ENCODE results near the gene WWOX.

WWOX gene

DNA sequence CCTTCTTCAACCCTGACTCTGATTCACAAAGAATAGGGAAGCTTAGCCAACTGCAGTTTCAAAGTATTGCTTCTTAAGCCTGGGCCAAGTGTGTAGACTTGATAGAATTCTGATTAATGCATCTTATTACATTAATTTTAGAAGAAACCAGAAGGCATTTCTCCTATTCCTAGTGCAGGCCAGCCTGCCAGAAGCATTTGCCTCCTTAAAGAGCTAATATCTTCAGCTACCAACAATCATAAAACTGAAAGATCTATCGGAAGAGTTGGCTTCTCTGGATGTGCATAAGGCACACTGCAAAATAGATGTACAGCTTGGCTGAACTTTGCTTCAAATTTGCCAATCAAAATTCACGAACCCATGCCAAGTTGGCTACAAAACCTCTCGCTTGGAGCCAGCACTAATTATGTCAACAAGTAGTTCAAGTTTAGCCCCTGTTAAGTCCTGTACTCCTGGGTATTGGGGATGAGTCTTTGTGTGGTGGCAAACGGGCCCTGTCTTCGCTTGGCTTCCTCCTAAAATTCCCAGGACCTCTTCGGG is 717.8 kb downstream of the WWOX start:
- Histone ChIP-seq H3K9me3 (ENCODE audit: control insufficient read depth in 2 of 2, low read length in 2 of 2) (no peaks in the 10 kb centered on the region), H3K27ac (ENCODE audit: low read depth in 2 of 2, low read length in 2 of 2) (no peak overlapping the region), H3K9ac (ENCODE audit: low read depth in 1 of 2, low read length in 2 of 2) (no peak overlapping the region), H3K27me3 (ENCODE audit: control insufficient read depth in 2 of 2, insufficient read depth in 2 of 2, low read length in 2 of 2) (no peaks in the 10 kb centered on the region), H3K36me3 (ENCODE audit: control insufficient read depth in 2 of 2, insufficient read depth in 2 of 2, low read length in 2 of 2) (no peaks in the 10 kb centered on the region), H3K4me1 (ENCODE audit: control insufficient read depth in 2 of 2, insufficient read depth in 2 of 2, low read length in 2 of 2) (no peaks in the 10 kb centered on the region), H3K4me3 (ENCODE audit: low read length in 2 of 2) (no peak overlapping the region)

DNA sequence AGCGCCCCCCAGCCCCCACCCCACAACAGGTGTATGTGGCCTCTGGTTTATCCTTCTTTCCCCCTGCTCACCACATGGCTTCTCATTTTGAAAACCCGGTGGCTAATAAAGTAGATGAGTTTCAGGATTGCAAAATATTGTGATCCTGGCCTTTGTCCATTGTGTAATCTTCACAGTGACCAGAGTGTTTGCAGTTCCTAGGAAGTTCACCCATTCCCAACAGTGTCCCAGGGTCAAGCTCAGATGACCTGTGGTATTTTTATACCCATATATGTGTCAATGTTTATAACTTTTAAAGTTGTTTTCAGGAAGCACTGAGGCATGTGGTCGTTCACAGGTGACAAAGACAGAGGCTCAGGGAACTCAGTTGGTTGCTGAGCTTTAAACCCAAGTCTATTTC is 721.9 kb downstream of the WWOX start:
- no peak overlapping the region for H3K27ac ChIP-seq (ENCODE audit: low read depth in 2 of 2, low read length in 2 of 2)
- H3K4me3 ChIP-seq (ENCODE audit: low read length in 2 of 2) = no peak overlapping the region
- no peaks in the 10 kb centered on the region for H3K4me1 ChIP-seq (ENCODE audit: control insufficient read depth in 2 of 2, insufficient read depth in 2 of 2, low read length in 2 of 2)
- H3K36me3 ChIP-seq (ENCODE audit: control insufficient read depth in 2 of 2, insufficient read depth in 2 of 2, low read length in 2 of 2) = no peaks in the 10 kb centered on the region
- H3K9me3 ChIP-seq (ENCODE audit: control insufficient read depth in 2 of 2, low read length in 2 of 2) = no peaks in the 10 kb centered on the region
- H3K27me3 ChIP-seq (ENCODE audit: control insufficient read depth in 2 of 2, insufficient read depth in 2 of 2, low read length in 2 of 2) = no peaks in the 10 kb centered on the region
- H3K9ac ChIP-seq (ENCODE audit: low read depth in 1 of 2, low read length in 2 of 2) = no peak overlapping the region

DNA sequence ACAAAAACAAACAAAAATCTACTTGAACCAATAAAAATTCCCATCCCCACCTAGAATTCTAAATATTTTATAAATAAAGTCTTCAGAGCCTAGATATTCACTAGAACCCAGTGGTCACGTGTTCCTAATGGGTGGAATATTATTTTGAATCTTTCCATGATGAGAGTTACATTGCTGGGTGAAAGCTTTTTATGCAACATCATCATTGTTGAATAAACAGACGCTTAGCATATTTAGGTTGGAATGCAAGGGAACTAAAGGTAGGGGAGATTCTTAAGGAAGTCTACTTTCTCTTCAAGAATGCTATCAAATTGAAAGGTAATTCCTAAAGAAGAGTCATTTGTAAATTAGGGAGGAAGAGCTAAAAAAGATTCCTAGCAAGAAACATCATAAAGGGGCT is 723.1 kb downstream of the WWOX start:
- no peak overlapping the region for H3K27ac ChIP-seq (ENCODE audit: low read depth in 2 of 2, low read length in 2 of 2)
- H3K36me3 ChIP-seq (ENCODE audit: control insufficient read depth in 2 of 2, insufficient read depth in 2 of 2, low read length in 2 of 2) = no peaks in the 10 kb centered on the region

DNA sequence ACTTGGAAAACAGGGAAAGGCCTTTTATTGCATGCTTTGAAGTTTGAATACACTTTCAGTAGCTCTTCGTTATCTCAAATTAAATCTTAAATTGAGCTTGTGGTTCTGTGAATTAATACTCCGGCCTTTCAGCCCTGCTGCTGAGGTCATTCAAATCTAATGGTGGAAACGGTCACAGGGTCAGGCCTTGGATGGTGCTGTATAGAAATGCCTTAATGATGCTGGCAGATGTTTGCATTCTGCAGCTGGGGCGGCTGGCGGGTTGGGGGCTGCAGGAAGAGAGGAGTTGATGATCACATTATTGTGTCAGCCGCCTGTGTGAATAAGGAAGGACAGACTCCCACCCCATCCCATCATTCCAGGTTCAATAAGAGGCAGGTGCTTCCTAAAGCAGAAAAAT is 723.6 kb downstream of the WWOX start:
- H3K27me3 ChIP-seq (ENCODE audit: control insufficient read depth in 2 of 2, insufficient read depth in 2 of 2, low read length in 2 of 2) = no peaks in the 10 kb centered on the region
- no peak overlapping the region for H3K4me3 ChIP-seq (ENCODE audit: low read length in 2 of 2)
- H3K4me1 ChIP-seq (ENCODE audit: control insufficient read depth in 2 of 2, insufficient read depth in 2 of 2, low read length in 2 of 2) = no peaks in the 10 kb centered on the region
- H3K27ac ChIP-seq (ENCODE audit: low read depth in 2 of 2, low read length in 2 of 2) = no peak overlapping the region
- no peaks in the 10 kb centered on the region for H3K9me3 ChIP-seq (ENCODE audit: control insufficient read depth in 2 of 2, low read length in 2 of 2)
- H3K9ac ChIP-seq (ENCODE audit: low read depth in 1 of 2, low read length in 2 of 2) = no peak overlapping the region
- no peaks in the 10 kb centered on the region for H3K36me3 ChIP-seq (ENCODE audit: control insufficient read depth in 2 of 2, insufficient read depth in 2 of 2, low read length in 2 of 2)

More for the DNA sequence above, 723.1 kb downstream of the WWOX start:
- H3K4me3 ChIP-seq (ENCODE audit: low read length in 2 of 2) = no peak overlapping the region
- H3K4me1 ChIP-seq (ENCODE audit: control insufficient read depth in 2 of 2, insufficient read depth in 2 of 2, low read length in 2 of 2) = no peaks in the 10 kb centered on the region
- no peak overlapping the region for H3K9ac ChIP-seq (ENCODE audit: low read depth in 1 of 2, low read length in 2 of 2)
- no peaks in the 10 kb centered on the region for H3K27me3 ChIP-seq (ENCODE audit: control insufficient read depth in 2 of 2, insufficient read depth in 2 of 2, low read length in 2 of 2)
- no peaks in the 10 kb centered on the region for H3K9me3 ChIP-seq (ENCODE audit: control insufficient read depth in 2 of 2, low read length in 2 of 2)

DNA sequence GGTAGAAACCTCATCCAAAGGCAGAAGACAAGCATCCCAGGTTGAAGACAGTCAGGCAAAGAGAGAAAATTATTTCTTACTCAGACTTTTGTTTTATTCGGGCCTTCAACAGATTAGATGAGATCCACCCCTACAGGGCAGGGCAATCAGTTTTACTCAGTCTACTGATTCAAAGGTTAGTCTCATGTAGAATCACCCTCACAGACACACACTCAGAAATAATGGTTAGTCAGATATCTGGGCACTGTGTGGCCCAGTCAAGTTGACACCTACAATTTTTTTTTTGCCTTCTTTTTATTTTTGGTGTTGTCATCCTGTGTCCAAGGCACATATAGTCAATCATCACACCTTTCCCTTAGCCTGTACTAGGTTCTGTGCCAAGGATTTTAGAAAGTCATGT is 729.8 kb downstream of the WWOX start:
- Histone ChIP-seq H3K36me3 (ENCODE audit: control insufficient read depth in 2 of 2, insufficient read depth in 2 of 2, low read length in 2 of 2) (no peaks in the 10 kb centered on the region), H3K9ac (ENCODE audit: low read depth in 1 of 2, low read length in 2 of 2) (no peak overlapping the region), H3K27me3 (ENCODE audit: control insufficient read depth in 2 of 2, insufficient read depth in 2 of 2, low read length in 2 of 2) (no peaks in the 10 kb centered on the region)

DNA sequence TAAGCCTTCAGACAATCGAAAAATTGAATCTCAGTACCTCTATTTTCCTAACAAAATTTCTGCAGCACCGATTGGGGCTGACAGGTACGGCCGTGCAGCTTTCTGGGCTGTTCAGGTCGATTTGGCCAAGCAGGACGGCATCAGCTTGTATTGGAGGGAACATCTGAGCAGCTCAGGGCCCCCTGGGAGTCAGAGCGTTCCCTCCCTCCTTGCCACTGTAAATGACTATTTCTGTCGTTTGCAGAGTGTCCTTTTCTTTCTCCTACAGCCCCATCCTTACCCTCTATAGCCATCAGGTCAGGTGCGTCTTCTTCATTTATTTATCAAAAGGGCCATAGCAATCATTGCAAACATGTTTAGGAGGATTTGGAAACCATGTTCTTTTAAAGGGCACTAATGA is 731.1 kb downstream of the WWOX start:
- Histone ChIP-seq H3K4me1 (ENCODE audit: control insufficient read depth in 2 of 2, insufficient read depth in 2 of 2, low read length in 2 of 2) (no peaks in the 10 kb centered on the region), H3K27ac (ENCODE audit: low read depth in 2 of 2, low read length in 2 of 2) (no peak overlapping the region), H3K9ac (ENCODE audit: low read depth in 1 of 2, low read length in 2 of 2) (no peak overlapping the region), H3K27me3 (ENCODE audit: control insufficient read depth in 2 of 2, insufficient read depth in 2 of 2, low read length in 2 of 2) (no peaks in the 10 kb centered on the region), H3K9me3 (ENCODE audit: control insufficient read depth in 2 of 2, low read length in 2 of 2) (no peaks in the 10 kb centered on the region), H3K4me3 (ENCODE audit: low read length in 2 of 2) (no peak overlapping the region), H3K36me3 (ENCODE audit: control insufficient read depth in 2 of 2, insufficient read depth in 2 of 2, low read length in 2 of 2) (no peaks in the 10 kb centered on the region)

More for the DNA sequence above, 729.8 kb downstream of the WWOX start:
- no peak overlapping the region for H3K4me3 ChIP-seq (ENCODE audit: low read length in 2 of 2)
- no peak overlapping the region for H3K27ac ChIP-seq (ENCODE audit: low read depth in 2 of 2, low read length in 2 of 2)
- no peaks in the 10 kb centered on the region for H3K9me3 ChIP-seq (ENCODE audit: control insufficient read depth in 2 of 2, low read length in 2 of 2)
- no peaks in the 10 kb centered on the region for H3K4me1 ChIP-seq (ENCODE audit: control insufficient read depth in 2 of 2, insufficient read depth in 2 of 2, low read length in 2 of 2)

DNA sequence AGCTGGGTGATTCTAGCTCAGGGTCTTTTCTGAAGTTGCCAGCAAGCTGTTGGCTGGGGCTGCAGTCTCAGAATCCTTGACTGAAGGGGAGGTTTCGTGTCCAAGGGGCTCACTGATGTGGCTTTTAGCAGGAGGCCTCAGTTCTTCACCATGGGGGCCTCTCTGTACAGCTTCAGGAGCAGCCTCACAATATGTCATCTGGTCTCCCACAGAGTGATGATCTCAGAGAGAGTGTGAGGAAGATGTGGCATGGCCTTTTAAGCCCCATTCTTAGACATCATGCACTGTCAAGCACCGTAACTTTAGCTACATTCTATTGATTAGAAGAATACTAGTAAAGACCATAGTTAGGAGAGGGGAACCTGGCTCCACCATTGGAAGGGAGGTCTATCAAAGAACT is 732.6 kb downstream of the WWOX start:
- no peaks in the 10 kb centered on the region for H3K27me3 ChIP-seq (ENCODE audit: control insufficient read depth in 2 of 2, insufficient read depth in 2 of 2, low read length in 2 of 2)
- H3K27ac ChIP-seq (ENCODE audit: low read depth in 2 of 2, low read length in 2 of 2) = no peak overlapping the region
- no peak overlapping the region for H3K4me3 ChIP-seq (ENCODE audit: low read length in 2 of 2)
- H3K36me3 ChIP-seq (ENCODE audit: control insufficient read depth in 2 of 2, insufficient read depth in 2 of 2, low read length in 2 of 2) = no peaks in the 10 kb centered on the region
- H3K9me3 ChIP-seq (ENCODE audit: control insufficient read depth in 2 of 2, low read length in 2 of 2) = no peaks in the 10 kb centered on the region
- no peaks in the 10 kb centered on the region for H3K4me1 ChIP-seq (ENCODE audit: control insufficient read depth in 2 of 2, insufficient read depth in 2 of 2, low read length in 2 of 2)
- no peak overlapping the region for H3K9ac ChIP-seq (ENCODE audit: low read depth in 1 of 2, low read length in 2 of 2)

DNA sequence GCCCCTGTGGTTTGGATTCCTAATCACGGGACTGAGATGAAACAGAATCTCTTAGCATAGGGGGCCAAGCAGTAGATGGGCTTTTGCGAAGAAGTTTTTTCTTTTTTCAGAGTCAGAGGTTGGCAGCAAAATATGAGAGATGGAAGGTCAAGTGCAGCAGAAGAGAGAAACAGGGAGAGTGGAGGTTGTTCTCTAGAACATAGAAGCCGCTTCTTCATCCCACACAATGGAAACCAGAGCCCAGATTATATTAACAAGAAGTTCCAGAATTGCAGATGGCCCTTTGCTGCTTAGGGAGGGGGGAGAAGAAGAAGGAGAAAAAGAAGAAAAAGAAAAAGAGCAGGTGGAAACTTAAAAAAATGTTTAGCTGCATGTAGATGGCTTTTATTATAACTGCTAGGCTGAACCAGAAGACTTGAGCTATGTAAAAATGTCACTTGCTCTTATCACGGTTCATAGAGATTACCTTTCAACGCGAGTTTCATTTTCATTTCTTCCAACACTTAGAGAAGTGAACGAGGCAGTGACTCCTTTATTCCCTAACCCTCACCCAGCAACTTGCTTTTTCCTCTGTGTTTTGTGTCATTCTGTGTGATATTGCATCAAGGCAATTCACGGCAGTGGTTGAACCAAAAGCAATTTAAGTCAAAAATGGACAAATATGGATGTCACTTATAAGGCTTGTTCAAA is 737.5 kb downstream of the WWOX start:
- no peaks in the 10 kb centered on the region for H3K27me3 ChIP-seq (ENCODE audit: control insufficient read depth in 2 of 2, insufficient read depth in 2 of 2, low read length in 2 of 2)
- no peak overlapping the region for H3K27ac ChIP-seq (ENCODE audit: low read depth in 2 of 2, low read length in 2 of 2)
- no peaks in the 10 kb centered on the region for H3K4me1 ChIP-seq (ENCODE audit: control insufficient read depth in 2 of 2, insufficient read depth in 2 of 2, low read length in 2 of 2)
- H3K4me3 ChIP-seq (ENCODE audit: low read length in 2 of 2) = no peak overlapping the region
- no peaks in the 10 kb centered on the region for H3K36me3 ChIP-seq (ENCODE audit: control insufficient read depth in 2 of 2, insufficient read depth in 2 of 2, low read length in 2 of 2)
- no peaks in the 10 kb centered on the region for H3K9me3 ChIP-seq (ENCODE audit: control insufficient read depth in 2 of 2, low read length in 2 of 2)
- H3K9ac ChIP-seq (ENCODE audit: low read depth in 1 of 2, low read length in 2 of 2) = no peak overlapping the region

DNA sequence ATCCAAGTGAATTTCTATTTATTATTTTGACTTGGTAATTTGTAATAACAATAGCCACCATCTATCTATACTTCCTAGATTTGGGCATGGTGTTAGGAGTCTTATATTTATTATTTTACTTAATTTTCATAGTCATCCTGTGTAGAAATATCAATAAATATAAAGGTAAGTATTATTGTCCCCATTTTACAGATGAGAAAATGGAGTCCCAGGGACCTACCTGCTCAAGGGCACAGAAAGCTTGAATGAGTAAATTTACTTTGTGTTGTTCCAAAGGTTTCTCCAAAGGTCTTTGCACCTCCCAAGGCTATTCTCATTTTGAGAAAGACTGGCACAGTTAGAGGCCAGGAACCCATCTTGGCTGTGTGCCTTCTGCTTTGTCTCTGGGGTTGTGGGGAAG is 738.3 kb downstream of the WWOX start:
- Histone ChIP-seq H3K9me3 (ENCODE audit: control insufficient read depth in 2 of 2, low read length in 2 of 2) (no peaks in the 10 kb centered on the region), H3K4me1 (ENCODE audit: control insufficient read depth in 2 of 2, insufficient read depth in 2 of 2, low read length in 2 of 2) (no peaks in the 10 kb centered on the region), H3K4me3 (ENCODE audit: low read length in 2 of 2) (no peak overlapping the region), H3K27me3 (ENCODE audit: control insufficient read depth in 2 of 2, insufficient read depth in 2 of 2, low read length in 2 of 2) (no peaks in the 10 kb centered on the region), H3K9ac (ENCODE audit: low read depth in 1 of 2, low read length in 2 of 2) (no peak overlapping the region), H3K36me3 (ENCODE audit: control insufficient read depth in 2 of 2, insufficient read depth in 2 of 2, low read length in 2 of 2) (no peaks in the 10 kb centered on the region), H3K27ac (ENCODE audit: low read depth in 2 of 2, low read length in 2 of 2) (no peak overlapping the region)

DNA sequence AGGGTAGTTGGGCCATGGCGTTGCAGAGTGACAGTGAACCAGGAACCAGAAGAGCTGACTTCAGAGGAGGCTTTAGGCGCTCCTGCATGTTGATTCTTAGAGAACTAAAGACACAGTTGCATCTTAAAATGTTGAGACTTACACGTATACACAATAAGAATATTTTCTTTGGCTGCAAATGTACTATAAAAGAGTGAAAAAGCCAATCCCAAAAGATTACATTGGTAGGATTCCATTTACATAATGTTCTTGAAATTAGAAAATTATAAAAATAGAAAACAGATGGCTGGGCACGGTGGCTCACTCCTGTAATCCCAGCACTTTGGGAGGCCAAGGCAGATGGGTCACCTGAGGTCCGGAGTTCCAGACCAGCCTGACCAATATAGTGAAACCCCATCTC is 738.8 kb downstream of the WWOX start:
- Histone ChIP-seq H3K4me1 (ENCODE audit: control insufficient read depth in 2 of 2, insufficient read depth in 2 of 2, low read length in 2 of 2) (no peaks in the 10 kb centered on the region), H3K27ac (ENCODE audit: low read depth in 2 of 2, low read length in 2 of 2) (no peak overlapping the region), H3K9ac (ENCODE audit: low read depth in 1 of 2, low read length in 2 of 2) (no peak overlapping the region), H3K9me3 (ENCODE audit: control insufficient read depth in 2 of 2, low read length in 2 of 2) (no peaks in the 10 kb centered on the region), H3K27me3 (ENCODE audit: control insufficient read depth in 2 of 2, insufficient read depth in 2 of 2, low read length in 2 of 2) (no peaks in the 10 kb centered on the region), H3K36me3 (ENCODE audit: control insufficient read depth in 2 of 2, insufficient read depth in 2 of 2, low read length in 2 of 2) (no peaks in the 10 kb centered on the region), H3K4me3 (ENCODE audit: low read length in 2 of 2) (no peak overlapping the region)

Measured in mucosa of rectum (tissue), 2 donors.